ENCODE measurements around the gene SPEM1. TPM values are rescaled to one million over a fixed set of nuclear protein-coding genes. Genes with fewer than 3 reads are reported as not detected.
A peak's percentile ranks its signal among the peaks of the same experiment; 100 is the strongest.

SPEM1 gene
- total RNA-seq, 1 experiment from 2014 or later, result 0.33 TPM

DNA sequence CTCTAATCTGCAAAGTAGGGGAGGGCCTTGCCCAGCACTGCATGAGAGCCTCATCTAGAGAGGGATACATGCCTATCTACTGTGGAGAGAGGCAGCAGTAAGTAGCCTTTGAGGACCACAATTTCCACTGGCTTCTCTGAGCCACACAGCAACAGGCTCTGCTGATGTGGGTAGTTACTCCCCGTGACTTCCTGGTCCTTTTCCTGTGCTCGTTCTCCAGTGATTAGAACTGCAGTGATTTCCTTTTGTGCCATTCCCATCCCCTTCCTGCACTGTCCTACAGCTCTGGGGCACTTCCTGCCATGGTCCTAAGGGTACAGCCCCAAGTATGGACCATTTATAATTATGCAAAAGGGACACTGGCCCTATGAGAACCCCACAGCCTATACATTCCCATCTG is 28.8 kb upstream of the SPEM1 start:
- Histone ChIP-seq H2BK12ac (ENCODE audit: insufficient read length, low read depth, low read length) (no peak overlapping the region), H4K8ac (replicated peaks; ENCODE audit: insufficient read length, low read depth, low read length) (no peak overlapping the region), H2BK120ac (ENCODE audit: low read depth, low read length, poor library complexity, severe bottlenecking) (no peak overlapping the region), H3K23me2 (ENCODE audit: insufficient read length, low read depth, low read length, poor library complexity, severe bottlenecking) (peaks cover 12% of the 10 kb centered on the region), H4K20me1 (ENCODE audit: control insufficient read depth, insufficient read depth, insufficient read length) (peaks cover 2% of the 10 kb centered on the region), H2AFZ (ENCODE audit: low read length) (no peak overlapping the region), H3K56ac (ENCODE audit: insufficient read length, low read depth, low read length) (no peak overlapping the region), H4K5ac (ENCODE audit: insufficient read length, low read depth, low read length) (no peak overlapping the region), H2AK5ac (ENCODE audit: insufficient read length, low read length) (no peak overlapping the region), H3K79me1 (ENCODE audit: insufficient read depth, low read depth, low read length, poor library complexity, severe bottlenecking) (no peaks in the 10 kb centered on the region), H2BK20ac (ENCODE audit: low read depth, low read length, poor library complexity, severe bottlenecking) (no peak overlapping the region), H3K9me3 (ENCODE audit: control insufficient read depth, low read depth, low read length) (no peaks in the 10 kb centered on the region), H3K79me2 (ENCODE audit: insufficient read depth, low read length) (no peaks in the 10 kb centered on the region), H3T11ph (ENCODE audit: low read length) (no peak overlapping the region), H3K18ac (ENCODE audit: insufficient read length, low read depth, low read length) (no peak overlapping the region), H3K14ac (ENCODE audit: insufficient read depth, low read length) (no peak overlapping the region), H2BK5ac (ENCODE audit: insufficient read length, low read length) (no peak overlapping the region), H3K23ac (ENCODE audit: insufficient read length, low read depth, low read length) (no peak overlapping the region), H2BK15ac (ENCODE audit: low read depth, low read length) (no peak overlapping the region), H3K9ac (ENCODE audit: extremely low read depth, insufficient read length, low read length) (no peak overlapping the region), H4K91ac (ENCODE audit: insufficient read length, low read depth, low read length) (no peak overlapping the region), H3K4me1 (ENCODE audit: insufficient read depth, low read length) (peaks cover 7% of the 10 kb centered on the region; the same call in 1 of the 2 replicates), H3K27ac (ENCODE audit: insufficient read length, low read depth, low read length) (no peak overlapping the region), H3K4ac (ENCODE audit: low read depth, low read length) (no peak overlapping the region), H3K4me2 (ENCODE audit: insufficient read depth, insufficient read length, low read length) (no peak overlapping the region), H3K27me3 (ENCODE audit: insufficient read depth, low read length) (no peaks in the 10 kb centered on the region)
- Mint-ChIP-seq H3K4me3 (no peak overlapping the region), H3K27ac (peak overlapping the region in 1 of 3 experiments; percentile 76; a peak in 1 of 7 replicates), H3K4me1 (peaks cover 22% of the 10 kb centered on the region in 2 experiments), H3K27me3 (ENCODE audit: low read depth) (peaks cover 2% of the 10 kb centered on the region), H3K36me3 (ENCODE audit: insufficient read depth in 1 of 3, low read depth in 3 of 3) (peaks cover 27 to 51% (median 35%) of the 10 kb centered on the region in 3 experiments), H3K9me3 (no peaks in the 10 kb centered on the region; a peak in 1 of 5 replicates)
- no CpG with 5 or more reads among the region's 2 CpGs for WGBS (ENCODE audit: extremely low coverage, insufficient read length, low lambda C conversion rate)
- TF ChIP-seq, protein P1, sequence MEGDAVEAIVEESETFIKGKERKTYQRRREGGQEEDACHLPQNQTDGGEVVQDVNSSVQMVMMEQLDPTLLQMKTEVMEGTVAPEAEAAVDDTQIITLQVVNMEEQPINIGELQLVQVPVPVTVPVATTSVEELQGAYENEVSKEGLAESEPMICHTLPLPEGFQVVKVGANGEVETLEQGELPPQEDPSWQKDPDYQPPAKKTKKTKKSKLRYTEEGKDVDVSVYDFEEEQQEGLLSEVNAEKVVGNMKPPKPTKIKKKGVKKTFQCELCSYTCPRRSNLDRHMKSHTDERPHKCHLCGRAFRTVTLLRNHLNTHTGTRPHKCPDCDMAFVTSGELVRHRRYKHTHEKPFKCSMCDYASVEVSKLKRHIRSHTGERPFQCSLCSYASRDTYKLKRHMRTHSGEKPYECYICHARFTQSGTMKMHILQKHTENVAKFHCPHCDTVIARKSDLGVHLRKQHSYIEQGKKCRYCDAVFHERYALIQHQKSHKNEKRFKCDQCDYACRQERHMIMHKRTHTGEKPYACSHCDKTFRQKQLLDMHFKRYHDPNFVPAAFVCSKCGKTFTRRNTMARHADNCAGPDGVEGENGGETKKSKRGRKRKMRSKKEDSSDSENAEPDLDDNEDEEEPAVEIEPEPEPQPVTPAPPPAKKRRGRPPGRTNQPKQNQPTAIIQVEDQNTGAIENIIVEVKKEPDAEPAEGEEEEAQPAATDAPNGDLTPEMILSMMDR (conservative IDR thresholded peaks at IDR 0.05), result no peak
- no peak for DNase-seq
